Psoas muscle (tissue), 8 donors: ENCODE data around the gene PVR. TPM values are rescaled to one million over a fixed set of nuclear protein-coding genes. Genes with fewer than 3 reads are reported as not detected.

ENCODE experiments used
- ATAC-seq, 4 donors: fragments of 200-7000 bp; cut with Tn5 transposase; one replicate each; pipeline ENCODE4 v1.9.1; 2020; ENCODE audit warnings: moderate library complexity in 3 of 4, mild to moderate bottlenecking in 2 of 4
- DNase-seq, 2 donors: peaks; one replicate each; pipeline ENCODE4 v3.0.0-alpha.2; 2020
- H3K27ac ChIP-seq: fragments of 200-600 bp; one replicate; pipeline ENCODE4 v1.8.0; 2022
- H3K27me3 ChIP-seq, 3 donors: fragments of 200-600 bp in 1 of 3; one replicate each; pipeline versions ENCODE4 v1.6.1 to v1.8.0; 2013 to 2022; ENCODE audit warnings: low read length in 2 of 3, mild to moderate bottlenecking in 2 of 3, moderate library complexity in 1 of 3; ENCODE audit not compliant: insufficient read depth in 3 of 3
- H3K36me3 ChIP-seq, 2 donors: fragments of 200-600 bp in 1 of 2; one replicate each; pipeline versions ENCODE4 v1.6.1 to v1.8.0; 2013 to 2022; ENCODE audit warnings: low read depth in 1 of 2, mild to moderate bottlenecking in 1 of 2, moderate library complexity in 1 of 2; ENCODE audit not compliant: insufficient read depth in 1 of 2
- H3K4me1 ChIP-seq: fragments of 200-600 bp; one replicate; pipeline ENCODE4 v1.8.0; 2022
- H3K4me3 ChIP-seq: fragments of 200-600 bp; one replicate; pipeline ENCODE4 v1.8.0; 2022; ENCODE audit warnings: mild to moderate bottlenecking
- H3K9me3 ChIP-seq: fragments of 200-600 bp; one replicate; pipeline ENCODE4 v1.8.0; 2022
- WGBS, 3 donors: extraction: QIAGEN DNeasy Blood & Tissue Kit; methylation state at CpG; one replicate each; pipeline versions ENCODE4 v1.1.6 to v1.1.7; 2013; 5-methylcytosine and 5-hydroxymethylcytosine counted together
- intact Hi-C, 2 donors: fragments of 100-400 bp; cut with DNase I; formaldehyde crosslinking; loops; one replicate each; pipeline versions ENCODE4 v1.11.0 to v1.14.2; 2022
- polyA plus RNA-seq, 3 donors: library from polyadenylated mRNA; stranded (reverse); fragments of 200-250 nt; gene quantifications; one replicate each; pipeline ENCODE4 v1.2.3, GENCODE V29; 2013
- total RNA-seq, 4 donors: library from RNA; stranded (reverse); fragmentation: NEBNext Ultra II Directional in 2 of 4; extraction: Animal tissue kit (Norgen Biotek cat#: 25700) in 2 of 4; gene quantifications; one replicate each; pipeline versions ENCODE4 v1.2.1 to v1.2.4, GENCODE V29; 2021 to 2023
- TF ChIP-seq, protein P1 (sequence below): fragments of 200-600 bp; IDR thresholded peaks from one replicate; pipeline ENCODE4 v1.8.0; 2022; ENCODE audit warnings: antibody characterized with exemption
- donor health status: healthy with polysubstance abuse.
- donor health status: DM: no; HTN: no; CAD: no; lungs with moderate emphysema.
- donor health status: Bipolar disorder and iron deficiency.
- donor health status: healthy.
- donor health status: DM: yes; HTN: yes; CAD: no.
- donor health status: DM: no; HTN: no; CAD: no.
- donor health status: DM: no; HTN: no; CAD: no.
- donor health status: DM: yes; HTN: yes; CAD: no.

Gene PVR
- total and polyA plus RNA-seq, 7 donors, result 21.0 to 117 (median 44.4) TPM

DNA sequence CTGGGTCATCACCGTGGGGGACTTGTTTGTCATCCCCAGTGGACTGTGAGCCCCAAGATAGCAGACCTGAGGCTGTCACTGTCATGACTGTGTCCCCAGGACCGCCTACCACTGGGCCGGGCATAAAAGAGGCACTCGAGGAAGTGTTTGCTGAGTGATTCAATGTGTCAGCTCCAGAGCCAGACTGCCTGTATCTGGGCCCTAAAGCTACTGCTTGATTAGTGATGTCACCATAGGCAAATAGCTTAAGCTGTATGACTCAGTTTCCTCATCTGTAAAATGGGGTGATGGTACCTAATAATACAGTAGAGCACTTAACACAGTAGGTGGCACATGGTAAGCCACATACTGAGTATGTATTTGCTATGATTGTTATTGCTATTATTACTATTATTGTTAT lies 16.4 kb downstream of the PVR start:
- TF ChIP-seq, protein P1, sequence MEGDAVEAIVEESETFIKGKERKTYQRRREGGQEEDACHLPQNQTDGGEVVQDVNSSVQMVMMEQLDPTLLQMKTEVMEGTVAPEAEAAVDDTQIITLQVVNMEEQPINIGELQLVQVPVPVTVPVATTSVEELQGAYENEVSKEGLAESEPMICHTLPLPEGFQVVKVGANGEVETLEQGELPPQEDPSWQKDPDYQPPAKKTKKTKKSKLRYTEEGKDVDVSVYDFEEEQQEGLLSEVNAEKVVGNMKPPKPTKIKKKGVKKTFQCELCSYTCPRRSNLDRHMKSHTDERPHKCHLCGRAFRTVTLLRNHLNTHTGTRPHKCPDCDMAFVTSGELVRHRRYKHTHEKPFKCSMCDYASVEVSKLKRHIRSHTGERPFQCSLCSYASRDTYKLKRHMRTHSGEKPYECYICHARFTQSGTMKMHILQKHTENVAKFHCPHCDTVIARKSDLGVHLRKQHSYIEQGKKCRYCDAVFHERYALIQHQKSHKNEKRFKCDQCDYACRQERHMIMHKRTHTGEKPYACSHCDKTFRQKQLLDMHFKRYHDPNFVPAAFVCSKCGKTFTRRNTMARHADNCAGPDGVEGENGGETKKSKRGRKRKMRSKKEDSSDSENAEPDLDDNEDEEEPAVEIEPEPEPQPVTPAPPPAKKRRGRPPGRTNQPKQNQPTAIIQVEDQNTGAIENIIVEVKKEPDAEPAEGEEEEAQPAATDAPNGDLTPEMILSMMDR, result no peak
- ATAC-seq (no peak), DNase-seq (no peak)
- no peak overlapping the region for H3K27ac ChIP-seq
- no peak overlapping the region for H3K4me3 ChIP-seq
- intact Hi-C loops, result no loop called here
- H3K9me3 ChIP-seq, result no peaks in the 10 kb centered on the region
- H3K4me1 ChIP-seq, result peaks cover 5% of the 10 kb centered on the region
- 86 to 94% (median 88%) methylated on average over 4 of the region's 4 CpGs for WGBS, 3 donors
- H3K27me3 ChIP-seq, result no peaks in the 10 kb centered on the region
- H3K36me3 ChIP-seq, result peaks cover 18 to 100% of the 10 kb centered on the region in 2 donors

DNA sequence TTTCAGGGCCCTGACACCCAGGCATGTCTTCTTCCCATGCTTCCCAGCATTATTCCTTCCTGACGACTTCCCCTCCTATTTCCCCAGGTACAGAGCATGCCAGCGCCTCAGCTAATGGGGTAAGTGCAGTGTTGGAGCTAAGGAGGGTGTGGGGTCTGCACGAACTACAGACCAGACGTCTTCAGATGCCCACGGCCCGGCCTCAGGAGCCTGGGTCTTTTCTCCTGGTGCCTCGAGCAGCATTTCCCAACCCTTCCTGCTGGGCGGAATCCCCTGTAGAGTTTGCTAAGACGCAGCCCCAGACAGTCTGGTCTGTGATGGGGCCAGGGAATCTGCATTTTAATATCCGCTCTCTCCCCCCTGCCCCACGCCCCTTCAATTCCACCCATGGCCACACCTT lies 17.5 kb downstream of the PVR start:
- no peaks in the 10 kb centered on the region for H3K9me3 ChIP-seq
- no peaks in the 10 kb centered on the region for H3K27me3 ChIP-seq
- DNase-seq (no peak), ATAC-seq (no peak)
- TF ChIP-seq, protein P1, result no peak
- no peak overlapping the region for H3K4me3 ChIP-seq
- intact Hi-C loops, result no loop called here
- H3K27ac ChIP-seq, result no peak overlapping the region
- peaks cover 5% of the 10 kb centered on the region for H3K4me1 ChIP-seq
- 89 to 93% (median 91%) methylated on average over 11 of the region's 11 CpGs for WGBS, 3 donors
- peaks cover 15 to 95% of the 10 kb centered on the region in 2 donors for H3K36me3 ChIP-seq

DNA sequence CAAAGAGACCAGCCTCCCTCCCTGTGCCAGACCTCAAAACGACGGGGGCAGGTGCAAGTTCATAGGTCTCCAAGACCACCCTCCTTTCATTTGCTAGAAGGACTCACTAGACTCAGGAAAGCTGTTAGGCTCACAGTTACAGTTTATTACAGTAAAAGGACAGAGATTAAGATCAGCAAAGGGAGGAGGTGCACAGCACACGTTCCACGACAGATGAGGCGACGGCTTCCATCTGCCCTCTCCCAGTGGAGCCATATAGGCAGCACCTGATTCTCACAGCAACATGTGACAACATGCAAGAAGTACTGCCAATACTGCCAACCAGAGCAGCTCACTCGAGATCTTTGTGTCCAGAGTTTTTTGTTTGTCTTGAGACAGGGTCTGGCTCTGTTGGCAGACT lies 18.2 kb downstream of the PVR start:
- ATAC-seq (no peak), DNase-seq (no peak)
- Histone ChIP-seq H3K27me3 (no peaks in the 10 kb centered on the region), H3K9me3 (no peaks in the 10 kb centered on the region), H3K27ac (no peak overlapping the region), H3K4me1 (peaks cover 5% of the 10 kb centered on the region), H3K4me3 (no peak overlapping the region), H3K36me3 (peaks cover 13 to 94% of the 10 kb centered on the region in 2 donors)
- 55 to 71% (median 68%) methylated on average over 7 of the region's 7 CpGs for WGBS, 3 donors
- intact Hi-C loops, result no loop called here
- TF ChIP-seq, protein P1, result no peak

DNA sequence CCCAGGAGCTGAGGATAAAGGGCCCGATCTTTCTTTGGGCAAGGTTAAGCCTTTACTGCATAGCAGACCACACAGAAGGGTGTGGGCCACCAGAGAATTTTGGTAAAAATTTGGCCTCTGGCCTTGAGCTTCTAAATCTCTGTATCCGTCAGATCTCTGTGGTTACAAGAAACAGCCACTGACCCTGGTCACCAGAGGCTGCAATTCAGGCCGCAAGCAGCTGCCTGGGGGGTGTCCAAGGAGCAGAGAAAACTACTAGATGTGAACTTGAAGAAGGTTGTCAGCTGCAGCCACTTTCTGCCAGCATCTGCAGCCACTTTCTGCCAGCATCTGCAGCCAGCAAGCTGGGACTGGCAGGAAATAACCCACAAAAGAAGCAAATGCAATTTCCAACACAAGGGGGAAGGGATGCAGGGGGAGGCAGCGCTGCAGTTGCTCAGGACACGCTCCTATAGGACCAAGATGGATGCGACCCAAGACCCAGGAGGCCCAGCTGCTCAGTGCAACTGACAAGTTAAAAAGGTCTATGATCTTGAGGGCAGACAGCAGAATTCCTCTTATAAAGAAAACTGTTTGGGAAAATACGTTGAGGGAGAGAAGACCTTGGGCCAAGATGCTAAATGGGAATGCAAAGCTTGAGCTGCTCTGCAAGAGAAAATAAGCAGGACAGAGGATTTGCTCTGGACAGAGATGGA lies 19.1 kb downstream of the PVR start:
- ATAC-seq (no peak), DNase-seq (no peak)
- Histone ChIP-seq H3K4me1 (no peaks in the 10 kb centered on the region), H3K27me3 (no peaks in the 10 kb centered on the region), H3K9me3 (no peaks in the 10 kb centered on the region), H3K4me3 (no peak overlapping the region), H3K27ac (no peak overlapping the region), H3K36me3 (peaks cover 13 to 84% of the 10 kb centered on the region in 2 donors)
- intact Hi-C loops, result no loop called here
- TF ChIP-seq, protein P1, result no peak
- WGBS, 3 donors, result 41 to 65% (median 50%) methylated on average over 7 of the region's 7 CpGs

DNA sequence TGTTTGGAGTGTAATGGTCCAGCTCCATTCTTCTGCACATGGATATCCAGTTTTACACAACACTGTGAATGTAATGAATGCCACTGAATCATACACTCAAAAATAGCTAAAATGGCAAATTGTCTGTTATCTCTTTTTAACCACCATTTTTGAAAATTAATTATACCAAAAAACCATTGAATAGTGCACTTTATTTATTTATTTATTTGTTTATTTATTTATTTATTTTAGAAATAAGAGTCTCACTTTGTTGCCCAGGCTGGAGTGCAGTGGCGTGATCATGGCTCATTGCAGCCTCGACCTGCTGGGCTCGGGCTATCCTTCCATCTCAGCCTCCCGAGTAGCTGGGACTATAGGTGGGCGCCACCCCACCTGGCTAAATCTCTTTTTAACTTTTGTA lies 20.3 kb downstream of the PVR start:
- H3K36me3 ChIP-seq, result peaks cover 13 to 73% of the 10 kb centered on the region in 2 donors
- H3K27ac ChIP-seq, result no peak overlapping the region
- intact Hi-C loops, result no loop called here
- DNase-seq (no peak), ATAC-seq (no peak)
- TF ChIP-seq, protein P1, result no peak
- H3K9me3 ChIP-seq, result no peaks in the 10 kb centered on the region
- H3K4me1 ChIP-seq, result no peaks in the 10 kb centered on the region
- H3K27me3 ChIP-seq, result no peaks in the 10 kb centered on the region
- 95 to 98% (median 98%) methylated on average over 5 of the region's 5 CpGs for WGBS, 3 donors
- no peak overlapping the region for H3K4me3 ChIP-seq
